ENCODE data around the gene HK2.

DNA sequence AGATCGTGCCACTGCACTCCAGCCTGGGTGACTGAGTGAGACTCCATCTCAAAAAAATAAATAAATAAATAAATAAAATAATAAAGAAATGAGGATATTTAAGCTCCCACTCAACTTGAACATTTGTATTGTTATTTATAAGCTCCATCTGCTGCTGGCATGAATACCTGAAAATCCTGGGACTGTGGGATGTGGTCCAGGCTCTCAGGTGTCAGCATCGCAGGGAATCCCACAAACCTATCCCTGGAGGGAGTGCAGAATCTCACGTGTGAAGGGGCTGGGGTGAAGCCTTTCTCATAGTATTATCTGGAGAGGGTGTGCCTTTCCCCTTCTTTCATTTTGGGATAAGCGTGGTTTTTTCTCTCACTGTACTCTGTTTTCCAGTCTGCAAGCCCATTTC lies 77.1 kb downstream of the HK2 start:
- no peak for TF ChIP-seq EZH2 (IDR thresholded peaks at IDR 0.05; ENCODE audit: insufficient read depth, poor library complexity, severe bottlenecking)
- no peak for TF ChIP-seq EZH2phosphoT487 (IDR thresholded peaks at IDR 0.05; ENCODE audit: insufficient read depth, low read depth)

Data from GM23248 (cell line).